Stimulated activated CD8-positive, alpha-beta memory T cell treated with anti-CD3 and anti-CD28 coated beads, Interleukin-2, amount 100 ng/mL, for 48 hours (primary cell): ENCODE measurements around the gene PCSK6.
"Not testable (repeated sequence)": the region's sequence is repeated elsewhere in the genome, so short reads cannot be mapped to it uniquely, and the experiment has no call there.

Source experiments
- DNase-seq, 2 donors: peaks; one replicate each; pipeline ENCODE4 v3.0.0-alpha.2; 2020; ENCODE audit warnings: low read depth in 2 of 2

The PCSK6 gene

GRCh38 chr15:101308604-101309435 lies 180.7 kb downstream of the PCSK6 start:
- no peak for DNase-seq

GRCh38 chr15:101307897-101308603 lies 181.5 kb downstream of the PCSK6 start:
- no peak for DNase-seq

GRCh38 chr15:101307048-101307896 lies 182.2 kb downstream of the PCSK6 start:
- DNase-seq, result no peak

DNA sequence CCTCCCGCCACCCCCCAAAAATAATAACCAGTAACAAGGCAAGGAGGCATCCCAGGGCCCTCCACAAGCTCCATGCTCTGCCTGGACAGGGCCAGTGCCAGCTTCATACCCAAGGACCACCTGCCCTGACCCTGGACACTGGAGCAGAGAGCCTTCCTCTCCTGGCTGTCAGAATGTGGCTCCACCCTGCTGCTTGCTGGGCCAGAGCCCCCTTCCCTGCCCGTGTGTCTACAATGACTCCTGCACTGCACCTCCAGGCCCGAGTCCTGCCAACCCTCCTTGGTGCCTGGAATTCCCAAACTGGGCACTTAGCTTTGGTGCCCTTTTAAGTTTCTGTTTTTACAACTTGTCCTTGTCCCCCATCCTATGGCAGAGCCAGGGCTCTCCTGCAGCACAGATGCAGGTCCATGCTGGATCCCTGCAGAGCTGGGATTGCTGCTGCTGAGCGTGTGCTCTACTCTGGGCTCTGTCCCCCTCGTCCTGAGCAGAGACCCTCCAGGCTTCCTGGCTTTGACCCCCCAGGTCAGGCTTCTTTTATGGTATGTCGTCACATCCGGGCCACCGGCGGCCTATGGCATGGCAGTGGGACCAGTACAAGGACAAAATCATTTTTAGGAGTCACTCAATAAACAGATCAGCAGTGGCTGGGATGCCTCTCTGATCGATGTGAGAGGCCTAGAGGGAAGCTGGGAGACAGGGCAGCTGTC lies 183.0 kb downstream of the PCSK6 start:
- DNase-seq, result no peak

- DNase-seq, result no peak
Observed at GRCh38 chr15:101305820-101306255, 183.7 kb downstream of the PCSK6 start.

- no peak for DNase-seq
Observed at GRCh38 chr15:101303408-101303807, 186.1 kb downstream of the PCSK6 start.

GRCh38 chr15:101296418-101297405 lies 192.8 kb downstream of the PCSK6 start:
- no peak for DNase-seq

DNA sequence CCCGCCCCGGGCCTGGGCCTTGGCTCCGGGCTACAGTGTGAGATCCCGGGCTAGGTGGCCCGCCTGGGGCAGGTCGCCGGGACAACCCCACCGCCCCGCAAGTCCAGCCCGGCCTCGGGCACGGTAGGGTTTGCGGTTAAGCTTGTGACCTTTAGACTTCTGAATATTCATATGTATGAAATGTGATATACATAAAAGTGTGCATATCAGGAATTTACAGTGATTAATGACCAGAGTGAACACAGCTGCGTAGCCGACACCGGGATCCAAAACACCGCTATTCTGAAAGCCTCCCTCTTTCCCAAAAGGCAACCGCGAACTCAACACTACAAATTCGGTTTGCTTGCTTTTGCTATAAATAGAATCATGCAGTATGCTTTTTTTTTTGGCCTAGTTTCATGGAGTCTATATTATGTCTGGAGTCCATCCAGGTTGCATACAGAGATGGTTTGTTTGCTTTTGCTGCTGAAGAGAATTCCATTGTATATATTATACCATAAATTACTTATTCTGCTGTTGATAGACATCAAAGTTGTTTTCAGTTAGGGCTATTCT lies 193.8 kb downstream of the PCSK6 start:
- DNase-seq, result peak in 1 of 2 donors; percentile 23

- peak; percentile 96 to 99 for DNase-seq
Observed at GRCh38 chr15:101294731-101295606, 194.5 kb downstream of the PCSK6 start, which contains the start of gene SNRPA1. SNRPA1 (minus strand) TSS chr15:101295248; CDS start chr15:101295178, 70 bp downstream.

DNA sequence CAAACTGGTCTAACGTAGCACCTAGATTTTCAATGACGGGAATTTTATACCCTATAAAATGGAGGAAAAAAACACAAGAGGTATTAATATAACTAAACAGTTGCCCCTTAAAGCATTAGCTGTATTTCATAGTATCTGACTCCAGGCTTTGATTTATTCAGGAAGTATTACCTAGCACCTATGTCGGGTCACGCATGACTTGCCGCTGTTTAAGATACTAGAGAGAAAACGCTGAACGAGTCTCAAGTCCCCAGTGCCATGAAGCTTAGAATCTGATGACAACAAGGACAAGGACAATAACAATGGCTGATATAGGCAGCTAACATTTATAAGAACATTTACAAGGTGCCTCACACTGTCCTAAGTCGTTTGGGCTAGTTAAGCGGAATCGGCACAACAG lies 196.4 kb downstream of the PCSK6 start:
- DNase-seq, result no peak

DNA sequence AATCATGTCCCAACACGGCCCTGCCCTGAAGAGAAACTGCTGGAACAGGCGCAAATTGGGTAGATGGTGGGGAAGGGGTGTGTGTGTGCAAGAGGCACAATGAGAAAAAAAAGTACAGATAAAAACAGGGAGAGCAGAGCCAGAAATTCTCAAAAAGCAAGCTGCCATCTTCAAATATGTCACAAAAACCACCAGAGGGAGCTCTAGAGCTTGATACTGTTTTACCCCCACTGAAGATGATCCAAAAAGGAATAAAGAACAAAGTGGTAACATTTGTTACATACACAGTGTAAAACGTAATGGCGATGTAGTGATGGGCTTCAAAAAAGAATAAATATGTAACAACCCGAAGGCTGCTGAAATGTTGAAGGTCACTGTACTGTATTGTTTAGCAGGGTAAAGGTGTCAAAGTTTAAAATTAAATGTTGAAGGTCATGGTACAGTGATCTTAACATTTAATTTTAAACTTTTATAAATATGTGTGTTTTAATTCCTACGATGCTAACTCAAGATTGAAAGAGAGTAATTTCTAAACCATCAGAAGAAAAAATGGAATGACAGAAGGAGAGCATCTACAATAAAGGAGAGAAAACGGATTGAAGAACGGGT lies 200.5 kb downstream of the PCSK6 start:
- no peak for DNase-seq

DNA sequence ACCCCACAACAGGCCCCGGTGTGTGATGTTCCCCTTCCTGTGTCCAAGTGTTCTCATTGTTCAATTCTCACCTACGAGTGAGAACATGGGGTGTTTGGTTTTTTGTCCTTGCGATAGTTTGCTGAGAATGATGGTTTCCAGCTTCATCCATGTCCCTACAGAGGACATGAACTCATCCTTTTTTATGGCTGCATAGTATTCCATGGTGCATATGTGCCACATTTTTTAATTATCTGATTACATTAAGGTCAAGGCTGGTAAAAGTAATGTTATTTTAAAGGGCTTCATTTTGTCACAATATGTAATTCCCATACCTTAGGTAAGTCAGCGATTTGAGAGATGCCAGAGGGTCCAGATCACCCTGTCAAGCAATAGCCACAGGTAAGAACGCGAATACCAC lies 202.2 kb downstream of the PCSK6 start:
- DNase-seq, result not testable (repeated sequence)

- no peak for DNase-seq
Observed at GRCh38 chr15:101286471-101287114, 202.9 kb downstream of the PCSK6 start.

DNA sequence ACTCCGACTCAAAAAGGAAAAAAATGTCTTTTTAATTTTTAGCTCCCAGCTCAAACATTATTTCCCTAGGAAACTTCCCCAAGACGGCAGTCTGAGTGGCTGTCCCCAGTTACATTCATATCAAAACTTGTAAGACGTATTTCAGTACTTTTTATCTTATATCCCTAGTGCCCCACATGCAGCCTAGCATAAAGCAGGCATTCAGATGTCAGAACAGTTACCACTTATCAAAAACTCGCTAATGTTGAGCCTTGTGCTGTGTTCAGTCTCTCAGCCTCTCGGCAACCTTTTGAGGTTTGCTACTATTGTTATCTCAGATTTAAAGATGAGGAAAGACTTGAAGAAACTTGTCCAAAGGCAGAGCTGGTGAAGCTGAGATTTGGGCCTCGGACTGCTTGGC lies 205.6 kb downstream of the PCSK6 start:
- no peak for DNase-seq

DNA sequence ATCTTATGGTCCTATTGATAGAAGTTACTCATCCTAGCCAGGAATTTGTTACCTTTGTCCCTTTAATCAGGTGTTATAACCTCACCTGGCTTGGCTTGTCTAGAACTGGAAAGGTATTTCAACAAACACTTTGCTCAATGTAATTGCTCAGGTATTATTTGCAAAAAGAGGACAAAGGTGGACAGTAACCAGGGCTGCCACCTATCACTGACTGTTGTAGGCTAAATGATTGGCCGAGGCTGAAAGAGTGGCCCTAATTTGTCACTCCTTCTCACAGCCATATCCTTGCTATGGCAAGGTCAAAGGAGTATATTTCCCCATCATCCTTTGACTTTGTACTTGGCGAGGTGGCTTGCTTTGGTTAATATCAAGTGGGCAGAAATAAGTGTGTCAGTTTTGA lies 209.5 kb downstream of the PCSK6 start:
- no peak for DNase-seq

DNA sequence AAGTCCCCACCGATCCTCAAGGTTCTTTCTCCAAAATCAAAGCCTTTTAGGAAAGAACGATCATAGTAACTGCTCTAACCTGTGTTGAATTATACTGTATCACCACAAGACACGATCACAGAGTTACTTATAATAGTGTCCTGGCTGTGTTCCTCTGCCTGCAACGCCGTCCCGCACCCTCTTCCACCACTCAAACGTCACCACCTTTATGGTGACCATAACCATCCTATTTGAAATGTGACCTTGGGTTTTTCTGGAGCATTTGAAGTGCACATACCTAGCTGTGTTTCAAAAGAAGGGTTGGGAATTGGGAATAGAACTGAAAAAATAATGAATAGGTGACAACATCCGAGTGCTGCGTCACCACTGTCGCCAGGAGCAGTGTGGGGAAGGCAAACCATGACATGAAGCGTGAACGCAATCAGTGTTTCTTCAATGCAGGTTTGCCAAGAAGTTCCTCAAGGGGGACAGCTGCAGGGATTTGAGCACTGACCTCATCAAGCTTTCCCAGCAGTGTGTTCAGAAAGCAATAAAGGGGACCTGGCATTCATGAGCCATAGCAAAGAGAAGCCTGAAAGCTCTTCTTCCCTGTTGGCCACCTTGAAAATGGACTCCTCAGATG lies 211.5 kb downstream of the PCSK6 start:
- no peak for DNase-seq

DNA sequence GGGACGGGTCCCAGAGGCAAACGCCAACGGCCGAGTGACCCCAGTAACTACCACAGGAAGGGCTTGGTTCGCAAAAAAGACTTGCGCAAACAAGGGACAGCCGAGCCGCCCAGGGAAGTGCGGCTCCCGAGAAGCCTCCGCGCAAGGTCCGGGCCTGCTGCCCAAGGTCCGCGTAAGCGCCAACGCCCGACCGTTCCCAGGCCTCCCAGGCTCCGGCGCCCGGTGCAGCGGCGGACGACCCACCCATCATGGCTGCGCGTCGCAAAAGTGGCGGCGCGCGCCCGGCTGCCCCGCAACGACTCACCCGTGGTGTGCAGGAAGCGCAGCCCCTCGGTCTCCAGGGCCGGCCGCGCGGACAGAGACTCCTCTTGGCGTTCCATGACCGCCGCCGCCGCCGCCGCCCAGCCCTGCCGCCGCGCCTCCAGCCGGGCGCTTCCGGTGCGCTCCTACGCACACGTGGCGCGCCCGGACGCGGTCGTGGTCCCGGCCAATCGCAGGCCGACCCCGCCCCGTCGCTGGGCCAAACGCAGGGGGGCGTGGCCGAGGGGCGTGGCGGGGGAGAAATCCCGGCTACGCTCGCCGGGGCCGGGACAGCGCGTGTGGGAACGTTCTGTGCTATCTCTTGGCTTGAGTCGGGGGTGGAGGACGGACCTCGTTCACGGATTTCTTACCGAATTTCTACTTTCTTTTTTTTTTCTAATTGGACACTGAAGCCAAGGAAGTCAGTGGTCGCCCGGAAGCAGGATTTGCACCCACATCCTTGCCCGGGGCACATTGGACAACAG lies 212.3 kb downstream of the PCSK6 start, which contains the start of gene SELENOS:
Gene SELENOS, minus strand, starts transcription at position 448 of the 785 bp plus-strand sequence. Its CDS starts 68 bp downstream, at position 380.
- DNase-seq, result peak; percentile 80 to 91
